GM06990 (cell line): ENCODE data around the gene NANOG.
"Not testable (repeated sequence)": the region's sequence is repeated elsewhere in the genome, so short reads cannot be mapped to it uniquely, and the experiment has no call there.

ENCODE experiments used
- DNase-seq: peaks from one replicate; pipeline ENCODE4 v3.0.0-alpha.2; 2011; ENCODE audit not compliant: insufficient read length; ENCODE audit errors: extremely low read depth
- H3K27me3 ChIP-seq: replicated peaks from 2 replicates; pipeline ENCODE4 v1.6.0; 2011; ENCODE audit warnings: low read length; ENCODE audit not compliant: control insufficient read depth, insufficient read depth
- H3K36me3 ChIP-seq: 2 replicates; pipeline ENCODE4 v1.5.1; 2011; ENCODE audit warnings: low read length; ENCODE audit not compliant: control insufficient read depth, insufficient read depth
- H3K4me3 ChIP-seq: replicated peaks from 2 replicates; pipeline ENCODE4 v1.5.1; 2011; ENCODE audit warnings: low read depth, mild to moderate bottlenecking, control low read depth, low read length
- TF ChIP-seq, protein P1 (sequence below): IDR thresholded peaks from 2 replicates; pipeline ENCODE4 v1.5.1; 2011; ENCODE audit warnings: low read length, control low read depth, mild to moderate bottlenecking, inconsistent platforms; ENCODE audit not compliant: insufficient read depth, poor library complexity, severe bottlenecking

Gene NANOG

DNA sequence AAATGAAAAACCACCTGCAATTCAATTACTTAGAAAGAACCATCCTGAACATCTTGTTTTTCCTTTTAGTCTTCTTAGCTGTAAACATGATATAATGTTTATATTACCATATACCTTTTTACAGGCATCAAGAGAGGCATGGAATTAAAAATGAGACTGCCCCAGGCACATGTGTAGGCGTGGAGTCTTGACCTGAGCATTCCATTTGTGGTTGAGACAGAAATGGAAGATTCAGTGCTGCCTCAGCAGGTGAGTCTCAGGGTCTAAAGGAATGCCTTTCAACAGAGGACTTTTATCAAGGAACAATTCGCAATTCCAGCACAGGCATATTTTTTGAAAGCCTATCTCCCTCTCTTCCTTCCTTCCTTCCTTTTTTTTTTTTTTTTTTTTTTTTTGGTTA, 32.2 kb upstream of the NANOG start:
- TF ChIP-seq, protein P1, sequence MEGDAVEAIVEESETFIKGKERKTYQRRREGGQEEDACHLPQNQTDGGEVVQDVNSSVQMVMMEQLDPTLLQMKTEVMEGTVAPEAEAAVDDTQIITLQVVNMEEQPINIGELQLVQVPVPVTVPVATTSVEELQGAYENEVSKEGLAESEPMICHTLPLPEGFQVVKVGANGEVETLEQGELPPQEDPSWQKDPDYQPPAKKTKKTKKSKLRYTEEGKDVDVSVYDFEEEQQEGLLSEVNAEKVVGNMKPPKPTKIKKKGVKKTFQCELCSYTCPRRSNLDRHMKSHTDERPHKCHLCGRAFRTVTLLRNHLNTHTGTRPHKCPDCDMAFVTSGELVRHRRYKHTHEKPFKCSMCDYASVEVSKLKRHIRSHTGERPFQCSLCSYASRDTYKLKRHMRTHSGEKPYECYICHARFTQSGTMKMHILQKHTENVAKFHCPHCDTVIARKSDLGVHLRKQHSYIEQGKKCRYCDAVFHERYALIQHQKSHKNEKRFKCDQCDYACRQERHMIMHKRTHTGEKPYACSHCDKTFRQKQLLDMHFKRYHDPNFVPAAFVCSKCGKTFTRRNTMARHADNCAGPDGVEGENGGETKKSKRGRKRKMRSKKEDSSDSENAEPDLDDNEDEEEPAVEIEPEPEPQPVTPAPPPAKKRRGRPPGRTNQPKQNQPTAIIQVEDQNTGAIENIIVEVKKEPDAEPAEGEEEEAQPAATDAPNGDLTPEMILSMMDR = no peak
- H3K4me3 ChIP-seq = no peak overlapping the region
- H3K27me3 ChIP-seq = no peaks in the 10 kb centered on the region
- no peak for DNase-seq
- H3K36me3 ChIP-seq = no peaks in the 10 kb centered on the region

DNA sequence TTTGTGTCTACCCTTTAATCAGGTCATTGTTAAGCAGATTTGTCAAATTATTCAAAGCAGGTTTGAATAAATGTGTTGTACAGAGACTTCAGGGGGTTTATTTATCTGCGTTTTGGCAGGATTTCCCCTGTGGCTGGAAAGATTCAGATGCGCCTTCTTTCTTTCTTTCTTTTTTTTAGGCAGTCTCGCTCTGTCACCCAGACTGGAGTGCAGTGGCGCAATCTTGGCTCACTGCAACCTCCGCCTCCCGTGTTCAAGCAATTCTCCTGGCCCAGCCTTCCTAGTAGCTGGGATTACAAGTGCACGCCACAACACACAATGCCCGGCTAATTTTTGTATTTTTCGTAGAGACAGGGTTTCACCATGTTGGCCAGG, 30.4 kb upstream of the NANOG start:
- Histone ChIP-seq H3K36me3 (no peaks in the 10 kb centered on the region), H3K4me3 (no peak overlapping the region), H3K27me3 (no peaks in the 10 kb centered on the region)
- TF ChIP-seq, protein P1 = no peak
- DNase-seq = no peak

DNA sequence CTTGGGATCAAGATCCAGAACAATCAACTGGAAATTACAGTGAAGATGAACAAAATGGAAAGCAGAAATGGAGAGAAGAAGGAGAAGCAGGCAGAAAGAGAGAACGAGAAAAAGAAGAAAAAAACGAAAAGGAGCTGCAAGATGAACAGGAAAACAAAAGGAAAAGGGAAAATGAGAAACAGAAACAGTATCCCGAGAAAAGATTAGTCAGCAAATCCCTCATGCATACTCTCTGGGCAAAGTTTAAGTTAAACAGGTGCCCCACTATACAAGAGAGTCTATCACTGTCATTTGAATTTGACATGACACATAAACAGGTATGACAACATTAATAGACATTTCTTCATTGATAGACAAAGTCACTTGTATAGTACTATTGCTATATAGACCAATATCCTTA, 19.2 kb upstream of the NANOG start:
- Histone ChIP-seq H3K4me3 (no peak overlapping the region), H3K27me3 (no peaks in the 10 kb centered on the region), H3K36me3 (no peaks in the 10 kb centered on the region)
- DNase-seq = no peak
- TF ChIP-seq, protein P1 = no peak

DNA sequence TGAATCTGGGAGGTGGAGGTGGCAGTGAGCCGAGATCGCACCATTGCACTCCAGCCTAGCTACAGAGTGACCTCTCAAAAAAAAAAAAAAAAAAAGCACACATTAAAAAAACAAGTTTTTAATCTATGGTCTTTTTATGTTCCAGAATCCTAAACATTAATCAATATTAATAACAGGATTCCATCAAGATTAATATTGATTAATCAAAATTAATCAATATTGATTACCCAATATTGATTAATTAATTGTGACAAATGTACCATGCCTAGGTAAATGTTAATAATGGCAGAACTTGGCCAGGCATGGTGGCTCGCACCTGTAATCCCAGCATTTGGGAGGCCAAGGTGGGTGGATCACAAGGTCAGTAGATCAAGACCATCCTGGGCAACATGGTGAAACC, 7.9 kb upstream of the NANOG start:
- TF ChIP-seq, protein P1 = no peak
- Histone ChIP-seq H3K27me3 (no peaks in the 10 kb centered on the region), H3K36me3 (no peaks in the 10 kb centered on the region), H3K4me3 (no peak overlapping the region)
- no peak for DNase-seq

DNA sequence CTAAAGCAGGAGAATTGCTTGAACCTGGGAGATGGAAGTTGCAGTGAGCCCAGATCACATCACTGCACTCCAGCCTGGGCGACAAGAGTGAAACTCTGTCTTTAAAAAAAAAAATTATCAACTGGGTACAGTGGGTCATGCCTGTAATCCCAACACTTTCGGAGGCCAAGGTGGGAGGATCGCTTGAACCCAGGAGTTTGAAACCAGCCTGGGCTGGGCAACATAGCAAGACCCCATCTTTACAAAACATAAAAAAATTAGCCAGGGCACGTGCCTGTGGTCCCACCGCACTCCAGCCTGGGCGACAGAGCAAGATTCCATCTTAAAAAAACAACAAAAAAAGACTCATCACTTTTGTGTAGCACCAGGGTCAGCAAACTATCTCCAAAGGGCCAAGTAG, 7.1 kb upstream of the NANOG start:
- H3K27me3 ChIP-seq = no peaks in the 10 kb centered on the region
- TF ChIP-seq, protein P1 = no peak
- H3K4me3 ChIP-seq = no peak overlapping the region
- no peaks in the 10 kb centered on the region for H3K36me3 ChIP-seq
- DNase-seq = no peak

DNA sequence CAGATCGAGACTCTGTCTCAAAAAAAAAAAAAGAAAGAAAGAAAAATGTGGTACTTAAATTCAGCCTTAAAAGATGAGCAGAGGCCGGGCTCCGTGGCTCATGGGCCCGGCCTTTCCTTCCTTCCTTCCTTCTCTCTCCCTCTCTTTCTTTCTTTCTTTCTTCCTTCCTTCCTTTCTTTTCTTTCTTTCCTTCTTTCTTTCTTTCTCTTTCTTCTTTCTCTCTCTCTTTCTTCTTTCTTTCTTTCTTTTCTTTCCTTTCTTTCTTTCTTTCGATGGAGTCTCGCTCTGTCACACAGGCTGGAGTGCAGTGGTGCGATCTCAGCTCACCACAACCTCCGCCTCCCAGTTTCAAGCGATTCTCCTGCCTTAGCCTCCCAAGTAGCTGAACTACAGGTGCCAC, 5.8 kb upstream of the NANOG start:
- H3K27me3 ChIP-seq, H3K4me3 ChIP-seq, DNase-seq, H3K36me3 ChIP-seq: not testable (repeated sequence)
